Posterior vena cava (tissue), 2 donors: ENCODE results near the gene CCDC60. TPM values are rescaled to one million over a fixed set of nuclear protein-coding genes. Genes with fewer than 3 reads are reported as not detected.

Source experiments
- DNase-seq: peaks from one replicate; pipeline ENCODE4 v3.0.0-alpha.2; 2020; ENCODE audit warnings: low spot score
- intact Hi-C, 2 donors: fragments of 100-400 bp; cut with DNase I; formaldehyde crosslinking; loops; one replicate each; pipeline versions ENCODE4 v1.14.1 to v1.14.2; 2022 to 2023
- total RNA-seq, 2 donors: library from RNA; stranded (reverse); fragmentation: NEBNext Ultra II Directional; extraction: Animal tissue kit (Norgen Biotek cat#: 25700); gene quantifications; one replicate each; pipeline ENCODE4 v1.2.1, GENCODE V29; 2021
- donor health status: DM: yes; HTN: yes; CAD: no.
- donor health status: DM: yes; HTN: yes; CAD: no.

Gene CCDC60
- total RNA-seq, 2 donors from 2014 or later: not detected

DNA sequence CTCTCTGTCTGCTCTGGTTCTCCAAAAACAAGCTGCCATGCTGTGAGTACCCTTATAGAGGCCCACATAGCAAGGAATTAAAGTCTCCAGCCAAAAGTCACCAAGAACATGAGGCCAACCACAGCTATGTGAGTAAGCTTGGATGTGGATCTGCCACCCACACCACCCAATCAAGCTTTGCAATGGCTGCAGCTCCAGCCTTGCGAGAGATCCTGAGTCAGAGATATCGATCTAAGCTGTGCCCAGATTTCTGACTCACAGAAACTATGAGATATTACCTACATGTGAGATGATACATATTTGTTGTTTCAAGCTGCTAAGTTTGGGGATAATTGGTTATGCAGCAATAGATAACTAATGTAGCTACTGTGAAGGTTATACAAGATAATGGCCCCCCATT lies 243.6 kb downstream of the CCDC60 start:
- intact Hi-C loops: no loop called here
- no peak for DNase-seq

DNA sequence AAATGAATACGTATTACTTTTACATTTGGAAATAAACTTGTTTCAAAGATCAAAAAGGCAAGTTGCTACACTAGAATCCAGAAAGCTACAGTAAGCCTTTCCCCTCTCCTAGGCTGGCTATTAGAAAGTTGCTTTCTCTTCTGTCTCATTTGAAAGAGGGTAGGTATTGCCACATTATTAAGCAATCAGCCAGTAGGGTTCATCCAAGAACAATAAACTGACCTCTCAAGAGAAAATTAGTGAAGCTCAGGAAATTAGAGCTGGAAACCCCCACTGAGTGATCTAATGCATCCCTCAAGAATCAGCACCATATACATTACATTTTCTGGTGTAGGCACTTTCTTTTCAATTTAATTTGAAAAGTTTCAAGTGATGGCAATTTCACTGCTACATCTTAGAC lies 254.6 kb downstream of the CCDC60 start:
- DNase-seq: no peak
- intact Hi-C loops: no loop called here

DNA sequence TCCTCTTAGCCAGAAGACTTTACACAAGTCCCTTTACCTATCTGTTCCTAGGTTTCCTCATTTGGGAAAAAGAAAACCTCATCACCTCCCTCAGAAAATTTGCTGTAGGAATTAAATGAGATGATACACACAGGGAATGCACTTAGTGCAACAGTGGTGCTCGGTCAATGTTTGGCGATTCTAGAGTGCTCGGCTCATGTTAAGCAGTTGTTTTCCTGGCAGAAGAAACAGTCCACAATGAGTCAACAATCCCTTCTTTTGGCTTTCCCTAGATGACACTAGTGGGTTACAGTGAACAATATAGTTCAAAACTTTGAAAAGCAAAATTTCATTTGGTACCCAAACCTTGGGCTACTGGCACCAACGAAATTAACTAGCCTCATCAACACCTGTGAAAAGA lies 255.1 kb downstream of the CCDC60 start:
- DNase-seq: no peak
- intact Hi-C loops: no loop called here

Other genes with a start within 250 kb of the CCDC60 start
- gene HSPB8, start 155.8 kb upstream of the CCDC60 start, total RNA-seq: 100 to 1,000 TPM in 1 of 2 donors, 10 to 100 TPM in 1; 92.0 to 181 TPM